ENCODE data around the gene TBC1D9B.

The TBC1D9B gene

DNA sequence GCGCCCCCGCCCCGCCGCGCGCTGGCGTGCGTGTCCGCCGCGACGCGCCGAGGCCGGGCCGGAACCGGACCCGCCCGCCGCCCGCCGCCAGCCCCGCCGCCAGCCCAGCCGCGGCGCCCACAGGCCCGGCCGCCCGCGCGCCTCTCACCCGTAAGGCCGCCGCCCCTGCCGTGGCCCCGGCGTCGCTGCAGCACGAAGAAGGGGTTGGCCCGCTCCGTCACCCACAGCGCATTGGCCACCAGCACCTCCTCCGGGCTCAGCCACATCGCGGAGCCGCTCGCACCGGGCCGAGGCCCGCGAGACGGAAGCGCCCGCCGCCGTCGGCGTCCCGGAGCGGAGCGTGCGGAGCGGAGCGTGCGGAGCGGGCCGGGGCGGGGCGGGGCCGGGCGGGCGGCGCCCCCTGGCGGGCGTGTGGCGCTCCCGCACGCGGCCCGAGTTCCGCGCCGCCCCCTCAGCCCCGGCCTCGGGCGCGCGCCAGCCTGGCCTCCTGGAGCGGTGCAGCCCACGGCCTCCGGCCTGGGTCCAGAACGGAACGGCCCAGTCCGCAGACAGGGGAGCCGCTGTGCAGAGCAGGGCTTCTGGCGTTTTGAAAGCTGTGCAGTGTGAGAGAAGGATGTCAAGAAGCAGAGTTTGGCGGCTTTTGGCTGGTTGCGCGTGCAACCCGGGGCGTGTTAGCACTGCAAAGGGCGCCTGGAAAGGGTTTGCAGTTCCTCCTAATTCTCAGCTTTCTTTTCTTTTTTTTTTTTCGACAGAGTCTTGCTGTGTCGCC, at the start of gene TBC1D9B:
TBC1D9B (minus strand) TSS at position 342 of the 769 bp plus-strand sequence; CDS start at position 266, 76 bp downstream.
- DNase-seq: peak; percentile 33

DNA sequence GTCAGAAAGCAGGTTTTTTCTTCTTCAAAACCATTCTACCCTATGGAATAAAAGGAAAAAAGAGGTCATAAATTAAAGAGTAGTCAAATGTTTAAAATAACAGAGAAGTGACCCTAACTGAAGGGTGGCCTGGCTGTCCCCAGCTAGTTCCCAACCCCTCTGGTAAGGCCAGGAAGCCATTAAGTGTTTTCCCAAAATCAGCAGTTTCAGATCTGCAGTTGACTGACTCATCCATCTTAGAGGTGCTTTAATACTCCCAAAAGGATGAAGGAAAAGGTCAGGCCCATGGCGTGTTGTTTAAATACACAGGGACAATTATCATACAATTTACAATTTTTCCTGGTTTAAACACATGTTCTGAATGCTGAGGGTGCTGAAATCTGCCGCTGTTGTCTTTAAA, 47.9 kb upstream of the TBC1D9B start:
- DNase-seq: no peak

DNA sequence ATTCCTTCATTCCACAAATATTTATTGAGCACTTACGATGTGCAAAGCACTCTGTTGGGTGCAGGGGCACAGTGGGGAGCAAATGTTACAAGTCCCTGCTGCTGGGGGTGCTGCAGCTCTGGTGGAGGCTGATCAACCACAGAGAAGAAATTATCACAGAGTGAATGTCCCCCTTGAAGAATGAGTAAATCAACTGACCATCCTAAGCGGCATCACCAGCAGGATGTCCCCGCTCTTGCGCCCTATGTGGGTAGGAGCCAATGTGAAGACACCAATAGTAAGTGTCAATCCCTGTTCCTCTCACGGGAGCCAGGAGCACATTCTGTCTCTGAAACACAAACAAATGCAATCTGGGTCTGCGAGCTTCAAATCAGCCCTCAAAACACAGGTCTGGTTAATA, 47.4 kb upstream of the TBC1D9B start:
- no peak for DNase-seq

DNA sequence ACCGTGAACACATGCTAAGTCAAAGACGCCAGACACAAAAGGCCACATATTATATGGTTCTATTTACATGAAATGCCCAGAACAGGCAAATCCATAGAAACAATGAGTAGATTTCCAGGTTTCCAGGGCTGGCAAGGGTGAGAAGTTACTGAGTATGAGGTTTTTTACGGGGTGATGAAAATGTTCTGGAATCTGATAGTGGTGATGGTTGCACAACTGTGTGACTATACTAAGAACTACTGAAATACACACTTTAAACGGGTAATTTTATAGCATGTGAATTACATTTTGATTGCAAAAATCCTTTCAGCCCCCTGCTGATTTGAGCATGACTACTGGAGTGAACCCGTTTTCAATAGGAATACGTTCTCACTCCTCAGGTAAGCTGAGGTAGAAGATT, 46.7 kb upstream of the TBC1D9B start:
- no peak for DNase-seq

DNA sequence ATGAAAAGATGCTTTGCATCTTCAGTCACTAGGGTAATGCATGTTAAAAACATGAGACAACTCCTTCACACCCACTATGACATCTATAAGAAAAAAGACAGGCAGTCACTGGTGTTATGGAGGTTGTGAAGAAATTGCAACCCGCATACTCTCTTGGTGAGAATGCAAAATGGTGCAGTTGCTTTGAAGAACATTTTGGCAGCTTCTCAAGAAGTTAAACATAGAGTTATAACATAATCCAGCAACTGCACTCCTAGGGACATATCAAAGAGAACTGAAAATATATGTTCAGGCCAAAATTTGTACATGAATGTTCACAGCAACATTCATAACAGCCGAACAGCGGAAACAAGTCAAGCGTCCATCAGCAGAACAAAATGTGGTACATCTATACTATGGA, 46.3 kb upstream of the TBC1D9B start:
- DNase-seq: no peak

DNA sequence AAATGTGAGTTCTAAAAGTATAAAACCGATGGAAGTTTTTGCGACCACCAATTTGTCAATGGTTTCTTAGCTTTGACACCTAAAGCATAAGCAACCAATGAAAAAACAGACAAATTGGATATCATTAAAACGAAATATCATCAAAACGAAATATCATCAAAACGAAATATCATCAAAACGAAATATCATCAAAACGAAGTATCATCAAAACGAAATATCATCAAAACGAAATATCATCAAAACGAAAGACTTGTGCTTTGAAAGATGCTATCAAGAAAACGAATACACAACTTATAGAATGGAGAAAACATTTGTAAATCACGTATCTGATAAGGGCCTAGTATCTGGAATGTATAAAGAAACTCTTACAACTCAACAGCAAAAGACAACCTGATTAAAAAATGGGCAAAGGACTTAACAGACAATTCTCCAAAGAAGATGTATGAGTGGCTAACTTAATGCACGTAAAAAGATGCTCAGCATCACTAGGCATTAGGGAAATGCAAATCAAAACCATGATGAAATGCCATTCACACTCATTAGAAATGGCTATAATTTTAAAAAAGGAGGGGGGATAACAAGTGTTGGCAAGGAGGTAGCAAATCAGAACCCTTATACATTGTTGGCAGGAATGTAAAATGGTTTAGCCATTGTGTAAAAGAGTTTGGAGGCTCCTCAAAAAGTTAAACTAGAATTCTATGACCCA, 29.4 kb upstream of the TBC1D9B start:
- DNase-seq: no peak

DNA sequence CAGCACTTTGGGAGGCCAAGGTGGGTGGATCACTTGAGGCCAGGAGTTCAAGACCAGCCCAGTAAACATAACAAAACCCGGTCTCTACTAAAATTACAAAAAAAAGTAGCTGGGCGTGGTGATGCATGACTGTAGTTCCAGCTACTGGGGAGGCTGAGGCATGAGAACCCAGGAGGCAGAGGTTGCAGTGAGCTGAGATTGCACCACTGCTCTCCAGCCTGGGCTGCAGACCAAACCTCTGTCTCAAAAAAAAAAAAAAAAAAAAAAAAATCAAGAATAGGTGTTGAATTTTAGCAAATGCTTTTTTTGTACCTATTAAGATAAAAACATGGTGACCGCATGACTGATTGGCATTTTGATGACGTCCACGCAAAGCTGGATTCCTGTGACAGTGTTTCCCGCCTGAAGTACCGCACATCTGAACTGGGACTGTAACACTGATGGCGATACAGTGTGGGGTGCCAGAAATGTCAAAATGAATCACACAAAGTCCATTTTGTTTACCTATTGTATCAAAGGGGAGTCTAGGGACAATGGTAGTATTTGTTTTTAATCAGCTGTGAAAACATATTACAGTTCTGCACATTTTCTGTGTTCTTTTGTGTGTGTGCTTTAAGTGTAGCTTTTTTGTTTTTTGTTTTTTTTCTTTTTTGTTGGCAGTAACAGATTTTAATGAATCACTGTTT, 23.2 kb upstream of the TBC1D9B start:
- DNase-seq: no peak

DNA sequence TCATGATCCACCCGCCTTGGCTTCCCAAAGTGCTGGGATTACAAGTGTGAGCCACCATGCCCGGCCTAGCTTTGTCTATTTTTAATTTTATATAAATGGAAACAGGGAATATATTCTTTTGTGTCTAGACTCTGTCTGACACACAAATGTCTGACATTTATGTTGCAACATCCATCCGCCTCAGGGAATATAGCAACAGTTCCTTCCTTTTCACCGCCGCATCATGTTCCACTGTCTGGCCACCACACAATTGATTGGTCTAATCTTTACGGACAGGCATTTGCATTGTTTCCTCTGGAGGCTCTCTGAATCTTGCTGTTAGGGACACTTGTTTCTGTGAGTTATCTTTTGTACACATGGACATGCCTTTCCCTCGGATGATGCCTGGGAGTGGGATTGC, 20.1 kb upstream of the TBC1D9B start:
- DNase-seq: no peak

DNA sequence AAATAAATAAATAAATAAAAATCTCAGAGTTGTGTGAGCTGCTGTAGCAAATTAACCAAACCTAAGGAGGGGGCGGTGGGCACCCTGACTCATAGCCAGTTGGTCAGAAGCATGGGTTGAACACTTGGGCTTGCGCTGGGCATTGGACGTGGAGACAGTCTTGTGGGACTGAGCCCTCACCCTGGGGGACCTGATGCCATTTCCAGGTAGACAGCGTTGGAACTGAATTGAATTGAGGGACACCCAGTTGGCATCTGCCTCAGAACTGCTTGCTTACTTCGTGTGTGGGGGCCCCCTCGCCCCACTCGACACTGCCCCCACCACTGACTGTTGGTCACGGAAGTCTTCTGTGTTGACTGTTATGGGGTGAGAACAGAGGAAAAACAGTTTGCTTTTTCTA, 19.0 kb upstream of the TBC1D9B start:
- no peak for DNase-seq

DNA sequence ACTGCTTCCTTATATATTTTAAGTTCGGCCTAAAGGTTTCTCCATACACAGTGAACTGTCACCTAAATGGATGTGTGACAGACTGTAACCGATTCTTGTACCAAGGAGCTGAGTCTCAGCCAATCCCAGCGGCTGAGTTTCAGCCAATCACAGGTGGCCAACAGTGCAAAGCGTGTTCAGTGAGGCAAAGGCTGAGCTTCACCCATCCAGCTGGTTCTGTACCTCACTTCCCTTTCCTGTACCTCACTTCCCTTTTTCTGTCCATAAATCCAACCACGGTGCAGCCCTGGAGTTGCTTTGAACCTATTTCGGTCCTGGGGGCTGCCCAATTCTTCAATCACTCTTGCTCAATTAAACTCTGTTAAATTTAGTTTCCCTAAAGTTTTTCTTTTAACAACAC, 15.7 kb upstream of the TBC1D9B start:
- no peak for DNase-seq

DNA sequence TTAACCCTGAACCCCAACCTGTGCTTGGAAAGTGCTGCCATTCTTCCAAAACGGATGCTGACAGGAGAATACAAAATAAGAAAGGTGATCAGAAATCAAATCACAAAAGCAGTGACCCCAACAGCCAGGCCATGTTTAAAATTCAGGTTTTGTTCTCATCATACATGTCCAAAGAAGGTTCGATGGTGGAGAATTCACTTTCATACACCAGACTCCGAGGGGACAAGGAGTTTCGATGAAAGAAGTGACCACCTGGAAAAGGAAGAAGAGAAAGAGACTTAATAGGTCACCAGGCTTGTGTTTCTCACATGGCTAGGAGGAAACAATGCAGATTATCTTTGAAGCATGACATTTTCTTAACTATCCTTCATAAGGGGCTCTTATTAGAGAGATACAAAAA, 12.5 kb upstream of the TBC1D9B start:
- no peak for DNase-seq

DNA sequence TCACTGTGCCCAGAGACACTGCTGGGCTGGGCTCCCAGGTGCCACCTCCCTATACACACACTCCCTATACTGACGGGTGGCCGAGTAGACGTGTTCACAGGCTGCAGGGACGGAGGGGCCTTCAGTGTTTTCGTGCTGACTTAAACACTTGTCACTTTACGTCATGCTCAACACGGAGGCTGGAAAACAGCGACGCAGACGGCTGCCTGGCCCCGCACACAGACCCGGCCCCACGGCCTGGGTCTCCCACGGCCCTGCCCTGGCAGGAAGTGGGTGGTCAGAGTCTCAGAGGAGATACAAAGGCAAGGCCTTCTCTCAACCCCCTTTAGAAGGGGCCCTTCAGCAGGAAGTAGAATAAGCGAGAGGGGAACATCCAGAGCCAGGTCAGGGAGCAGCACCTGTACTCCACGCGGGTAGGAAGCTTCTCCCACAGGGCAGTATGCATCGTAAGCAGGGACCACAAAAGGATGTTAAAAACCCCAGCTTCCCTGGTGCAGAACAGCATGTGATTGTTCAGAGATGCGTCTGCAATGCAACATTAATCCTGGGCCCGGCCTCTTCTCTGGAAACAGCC, 11.9 kb upstream of the TBC1D9B start:
- no peak for DNase-seq

DNA sequence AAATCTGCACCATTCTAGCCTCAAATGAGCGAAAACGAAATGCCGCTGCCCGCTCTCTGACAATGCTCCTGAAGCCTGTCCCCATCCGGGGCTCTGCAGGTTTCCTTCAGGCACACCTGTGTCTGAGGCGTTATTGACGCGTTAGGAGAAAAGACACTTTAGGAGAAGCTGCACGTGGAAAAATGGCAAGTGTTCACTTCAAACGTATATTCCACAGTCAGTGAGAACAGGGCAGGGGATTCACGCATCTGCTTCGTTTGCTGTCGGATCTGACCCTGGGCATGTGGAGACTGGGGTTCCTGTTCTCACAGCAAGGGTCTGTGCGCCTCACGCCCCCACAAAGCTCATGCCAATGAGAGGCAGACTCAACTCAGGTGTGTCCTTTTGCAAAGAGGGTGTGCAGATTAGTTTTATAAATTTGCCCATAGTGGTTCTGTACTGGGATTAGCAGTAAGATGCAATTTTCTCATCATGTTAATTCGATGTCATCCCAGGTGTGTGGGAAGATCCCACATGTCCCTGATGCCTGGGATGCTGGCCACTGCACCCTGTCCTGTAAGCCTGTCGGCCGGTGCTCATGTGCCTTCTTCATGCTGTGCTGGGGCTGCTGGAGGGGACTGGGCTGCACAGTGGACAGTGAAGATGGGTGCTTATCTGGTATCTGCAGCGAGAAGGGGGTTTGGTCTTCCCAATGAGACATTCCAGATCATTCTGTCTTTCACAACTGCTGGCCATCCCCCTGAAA, 11.2 kb upstream of the TBC1D9B start:
- DNase-seq: no peak

DNA sequence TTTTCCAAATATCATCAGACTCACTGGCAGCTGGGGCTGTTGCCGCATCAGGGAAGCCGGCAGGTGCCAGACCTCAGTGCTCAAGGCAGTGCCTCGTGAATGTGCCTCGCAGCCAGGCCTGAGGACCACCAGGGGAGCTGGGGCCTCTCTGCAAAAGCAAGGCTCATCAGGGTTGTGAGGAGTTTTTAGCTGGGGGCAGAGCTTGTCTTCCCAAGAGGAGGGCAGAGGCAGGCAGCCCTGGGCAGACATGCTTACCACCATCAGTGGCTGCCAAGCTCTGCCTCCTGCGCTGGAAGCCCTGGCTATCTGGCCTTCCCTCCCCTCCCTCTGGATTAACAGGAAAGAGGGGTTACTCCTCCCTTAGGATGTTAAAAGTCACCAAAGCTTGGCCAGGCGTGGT, 8.8 kb upstream of the TBC1D9B start:
- DNase-seq: no peak

DNA sequence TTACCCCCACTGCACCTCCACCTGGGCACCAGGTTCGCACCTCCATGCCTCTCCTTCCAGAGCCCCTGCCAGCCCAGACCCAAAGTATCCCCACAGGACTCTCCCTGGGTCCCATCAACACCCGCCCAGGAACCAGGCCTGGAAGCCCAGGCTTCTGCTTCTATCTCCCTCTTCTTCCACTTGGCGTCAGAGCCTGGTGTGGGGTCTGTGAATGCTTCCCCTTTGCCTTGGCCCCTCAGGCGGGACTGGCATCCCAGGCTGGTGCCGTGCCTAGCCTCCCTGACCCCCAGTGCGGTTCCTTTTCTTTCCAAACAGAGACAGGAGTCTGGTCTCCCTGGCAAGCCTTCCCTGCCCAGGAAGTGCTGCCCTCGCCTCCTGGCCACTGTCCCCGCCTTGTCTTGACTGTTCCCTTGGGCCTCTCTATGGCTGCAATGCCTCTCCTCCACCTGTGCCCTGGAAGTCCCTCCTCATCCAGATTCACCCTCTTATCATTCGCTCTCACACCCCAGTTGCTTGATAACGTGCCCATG, 7.8 kb upstream of the TBC1D9B start:
- DNase-seq: no peak

DNA sequence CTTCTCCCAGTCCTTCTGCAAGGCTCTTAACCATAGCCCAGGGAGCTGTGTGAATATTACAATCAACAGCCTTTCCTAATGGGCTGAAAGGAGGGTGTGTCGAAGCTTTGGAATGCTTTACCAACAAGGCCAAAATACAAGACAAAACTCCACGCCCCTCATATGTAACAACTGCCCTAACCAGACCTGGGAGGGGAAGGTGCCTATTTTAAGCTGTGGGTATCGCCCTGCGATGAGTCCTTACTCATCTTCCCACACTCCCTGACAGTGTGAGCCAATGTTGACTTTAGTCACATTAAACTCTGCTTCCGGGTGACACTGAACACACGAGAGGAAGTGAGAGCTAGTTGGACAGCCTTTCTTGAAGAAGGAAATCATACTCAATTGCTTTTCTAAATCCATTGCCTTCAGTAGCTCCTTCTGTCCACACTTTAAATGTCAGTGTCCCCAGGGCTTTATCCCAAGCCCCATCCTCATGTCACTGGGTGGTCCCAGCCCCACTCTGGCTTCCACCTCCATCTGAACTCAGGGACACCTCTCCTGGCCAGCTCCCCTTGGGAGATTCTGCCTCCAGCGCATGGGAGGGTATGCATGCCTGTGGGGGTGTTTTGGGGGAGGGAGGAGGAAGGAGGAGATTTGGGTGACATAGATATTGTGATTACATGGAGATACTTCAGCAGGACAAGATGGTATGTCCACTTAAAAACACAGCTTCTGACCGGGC, 6.5 kb upstream of the TBC1D9B start:
- DNase-seq: no peak

DNA sequence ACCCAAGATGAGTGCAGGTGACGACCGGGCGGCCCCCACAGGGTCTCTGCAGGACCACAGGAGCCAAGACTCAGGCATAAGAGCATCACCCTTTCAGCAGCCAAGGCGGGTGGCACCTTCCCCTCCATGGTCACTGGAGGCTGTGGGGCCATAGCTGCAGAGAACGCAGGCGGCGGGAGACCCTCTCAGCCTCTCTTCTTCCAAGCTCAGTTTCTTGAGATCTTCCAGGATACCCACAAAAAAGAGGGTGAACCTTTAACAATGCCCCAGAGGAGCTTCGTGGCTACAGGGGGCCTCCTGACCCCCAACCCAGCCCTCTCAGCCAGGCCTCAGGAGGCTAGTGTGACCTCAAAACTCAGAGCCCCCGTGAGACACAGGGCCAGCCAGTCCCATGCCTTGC, 5.8 kb upstream of the TBC1D9B start:
- no peak for DNase-seq

DNA sequence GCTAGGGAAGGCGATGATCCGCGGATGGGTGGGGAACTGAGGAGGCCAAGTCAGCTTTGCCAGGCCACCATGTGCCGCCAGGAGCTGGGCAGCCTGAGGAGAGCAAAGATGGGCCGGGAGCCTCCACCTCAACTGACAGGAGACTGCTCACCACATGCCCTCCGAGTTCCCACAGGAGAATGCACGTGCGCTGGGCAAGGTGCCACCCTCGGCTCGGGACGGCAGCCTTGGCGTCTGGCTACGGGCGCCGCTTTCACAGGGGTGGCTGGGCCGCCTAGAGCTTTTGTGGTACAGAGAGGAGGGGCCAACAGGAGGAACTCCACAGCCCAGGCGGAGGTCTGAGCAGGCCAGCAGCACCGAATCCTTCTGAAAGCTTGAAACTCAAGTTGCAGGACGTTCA, 5.3 kb upstream of the TBC1D9B start:
- no peak for DNase-seq

DNA sequence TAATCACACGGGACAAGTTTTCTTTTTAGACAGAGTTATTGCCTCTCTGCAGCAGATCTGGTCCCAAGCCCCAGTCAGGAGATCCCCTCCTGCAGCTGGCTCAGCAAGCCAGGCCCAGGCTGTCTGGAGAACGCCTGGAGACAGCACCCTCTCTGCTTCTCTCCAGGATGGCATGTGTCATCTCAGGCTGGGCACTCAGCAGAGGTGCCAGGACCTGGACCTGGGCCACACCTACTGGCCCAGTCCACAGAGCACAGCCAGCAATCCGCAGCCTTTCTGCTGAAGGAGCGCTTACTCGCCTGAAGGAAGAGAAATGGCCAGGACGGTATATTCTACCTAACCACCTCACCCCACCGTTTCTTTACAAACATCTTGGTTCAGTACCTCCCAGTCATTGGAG, 4.7 kb upstream of the TBC1D9B start:
- DNase-seq: no peak

DNA sequence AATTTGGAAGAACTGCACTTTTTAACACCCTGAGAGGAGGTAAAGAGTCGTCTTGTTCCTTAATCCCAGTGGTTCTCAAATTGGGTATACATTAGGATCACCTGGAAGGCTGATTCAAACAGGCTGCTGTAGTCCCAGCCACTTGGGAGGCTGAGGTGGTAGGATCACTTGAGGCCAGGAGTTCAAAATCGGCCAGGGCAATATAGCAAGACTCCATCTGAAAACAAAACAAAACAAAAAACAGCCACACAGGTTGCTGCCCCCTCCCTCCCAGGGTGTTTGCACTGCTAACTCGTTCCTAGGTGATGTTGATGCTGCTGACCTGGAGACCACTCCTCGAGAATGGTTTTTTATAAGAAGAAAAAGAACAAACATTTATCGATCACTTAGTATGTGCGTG, 1.5 kb upstream of the TBC1D9B start:
- DNase-seq: no peak

DNA sequence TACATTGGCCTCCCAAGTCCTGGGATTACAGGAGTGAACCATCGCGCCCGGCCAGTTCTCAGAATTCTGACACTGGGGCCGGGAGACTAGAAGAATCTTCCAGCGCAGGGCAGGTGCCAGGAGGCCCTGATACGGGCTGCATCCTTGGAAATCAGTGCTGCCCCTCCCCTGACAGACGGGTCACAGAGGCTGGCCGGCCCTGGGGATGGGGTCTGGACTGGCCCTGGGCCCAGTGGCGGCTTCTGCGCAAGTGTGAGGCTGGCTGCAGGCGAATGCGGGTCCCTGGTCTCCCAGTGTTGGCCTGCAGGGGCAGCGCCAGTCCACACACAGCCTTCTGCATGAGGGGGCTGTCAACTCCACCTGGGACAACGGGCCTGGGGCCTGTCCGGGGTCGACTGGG, 831 bp upstream of the TBC1D9B start:
- DNase-seq: no peak

Data from DMS79 treated with DMSO at 0.1 percent for 48 hours (cell line).